Activated CD4-positive, alpha-beta memory T cell treated with anti-CD3 and anti-CD28 coated beads, Interleukin-2, amount 10 ng/mL, durations not matched to agents 7 days and 5 days (primary cell): ENCODE measurements around the gene RGS6. TPM values are rescaled to one million over a fixed set of nuclear protein-coding genes. Genes with fewer than 3 reads are reported as not detected.

Experiments
- CTCF ChIA-PET: fragments of 350-600 bp; sonication (Branson Sonifier 250); formaldehyde crosslinking; loops from one replicate; lab custom pipeline; 2021; ENCODE audit warnings: antibody characterized with exemption, inconsistent platforms; lab: Charles Lee
- POLR2A ChIA-PET: fragments of 350-600 bp; sonication (Branson Sonifier 250); formaldehyde crosslinking; loops from one replicate; lab custom pipeline; 2021; ENCODE audit warnings: antibody characterized with exemption; lab: Charles Lee
- DNase-seq: peaks from one replicate; pipeline ENCODE4 v3.0.0-alpha.2; 2020
- H3K27ac Mint-ChIP-seq: one replicate; pipeline ENCODE4 v1.8.0; 2021; ENCODE audit warnings: mild to moderate bottlenecking, mixed read lengths
- H3K27me3 Mint-ChIP-seq: one replicate; pipeline ENCODE4 v1.8.0; 2021; ENCODE audit warnings: mixed read lengths
- H3K36me3 Mint-ChIP-seq: one replicate; pipeline ENCODE4 v1.8.0; 2021; ENCODE audit warnings: low read depth, mixed read lengths
- H3K4me1 Mint-ChIP-seq: one replicate; pipeline ENCODE4 v1.8.0; 2021; ENCODE audit warnings: mixed read lengths
- H3K4me3 Mint-ChIP-seq: one replicate; pipeline ENCODE4 v1.8.0; 2021; ENCODE audit warnings: mild to moderate bottlenecking, mixed read lengths
- H3K9me3 Mint-ChIP-seq: one replicate; pipeline ENCODE4 v1.8.0; 2021; ENCODE audit warnings: mixed read lengths
- total RNA-seq, 2 experiments: library from RNA; stranded (reverse); gene quantifications; one replicate each; pipeline ENCODE4 v1.2.3, GENCODE V29; 2021

RGS6 gene
- total RNA-seq, 2 experiments from 2014 or later, result 2.0 to 3.1 TPM

- Mint-ChIP-seq H3K4me3 (no peak overlapping the region), H3K4me1 (no peaks in the 10 kb centered on the region), H3K9me3 (peaks cover 2% of the 10 kb centered on the region), H3K27me3 (peaks cover 3% of the 10 kb centered on the region), H3K27ac (no peak overlapping the region), H3K36me3 (no peaks in the 10 kb centered on the region)
- no peak for DNase-seq
- POLR2A ChIA-PET, result no interaction called here
- CTCF ChIA-PET, result no interaction called here
Observed at GRCh38 chr14:72264716-72265115, 332.5 kb downstream of the RGS6 start.

GRCh38 chr14:72270147-72270727 is 338.0 kb downstream of the RGS6 start:
- H3K4me3 Mint-ChIP-seq, result no peak overlapping the region
- no peaks in the 10 kb centered on the region for H3K36me3 Mint-ChIP-seq
- H3K27ac Mint-ChIP-seq, result no peak overlapping the region
- ChIA-PET CTCF (no interaction called here), POLR2A (no interaction called here)
- H3K27me3 Mint-ChIP-seq, result peaks cover 10% of the 10 kb centered on the region
- no peak for DNase-seq
- no peaks in the 10 kb centered on the region for H3K4me1 Mint-ChIP-seq
- H3K9me3 Mint-ChIP-seq, result no peaks in the 10 kb centered on the region

GRCh38 chr14:72270749-72271148 is 338.5 kb downstream of the RGS6 start:
- Mint-ChIP-seq H3K4me1 (no peaks in the 10 kb centered on the region), H3K36me3 (no peaks in the 10 kb centered on the region), H3K27me3 (peaks cover 8% of the 10 kb centered on the region), H3K4me3 (no peak overlapping the region), H3K9me3 (no peaks in the 10 kb centered on the region), H3K27ac (no peak overlapping the region)
- no peak for DNase-seq
- POLR2A ChIA-PET, result no interaction called here
- CTCF ChIA-PET, result no interaction called here

GRCh38 chr14:72275242-72275641 is 343.0 kb downstream of the RGS6 start:
- no peaks in the 10 kb centered on the region for H3K36me3 Mint-ChIP-seq
- H3K27ac Mint-ChIP-seq, result no peak overlapping the region
- H3K4me3 Mint-ChIP-seq, result no peak overlapping the region
- POLR2A ChIA-PET, result no interaction called here
- no peaks in the 10 kb centered on the region for H3K4me1 Mint-ChIP-seq
- no peaks in the 10 kb centered on the region for H3K9me3 Mint-ChIP-seq
- peaks cover 8% of the 10 kb centered on the region for H3K27me3 Mint-ChIP-seq
- DNase-seq, result no peak
- CTCF ChIA-PET, result no interaction called here

- H3K36me3 Mint-ChIP-seq, result no peaks in the 10 kb centered on the region
- H3K27ac Mint-ChIP-seq, result no peak overlapping the region
- ChIA-PET POLR2A (no interaction called here), CTCF (no interaction called here)
- peaks cover 3% of the 10 kb centered on the region for H3K9me3 Mint-ChIP-seq
- no peak for DNase-seq
- H3K4me3 Mint-ChIP-seq, result no peak overlapping the region
- peaks cover 6% of the 10 kb centered on the region for H3K27me3 Mint-ChIP-seq
- H3K4me1 Mint-ChIP-seq, result no peaks in the 10 kb centered on the region
Observed at GRCh38 chr14:72278316-72278715, 346.1 kb downstream of the RGS6 start.

- Mint-ChIP-seq H3K9me3 (peaks cover 27% of the 10 kb centered on the region), H3K27ac (no peak overlapping the region), H3K4me1 (no peaks in the 10 kb centered on the region), H3K36me3 (peaks cover 3% of the 10 kb centered on the region), H3K27me3 (peaks cover 11% of the 10 kb centered on the region), H3K4me3 (no peak overlapping the region)
- ChIA-PET CTCF (no interaction called here), POLR2A (no interaction called here)
- no peak for DNase-seq
Observed at GRCh38 chr14:72284176-72284575, 351.9 kb downstream of the RGS6 start.

- DNase-seq, result no peak
- ChIA-PET POLR2A (no interaction called here), CTCF (interaction anchor here (1.2 kb wide), 1 partner anchor 10 kb away, joined by 3 read pairs; no protein-coding TSS in a partner anchor)
- H3K9me3 Mint-ChIP-seq, result peaks cover 11% of the 10 kb centered on the region
- H3K4me1 Mint-ChIP-seq, result no peaks in the 10 kb centered on the region
- H3K4me3 Mint-ChIP-seq, result no peak overlapping the region
- peaks cover 25% of the 10 kb centered on the region for H3K27me3 Mint-ChIP-seq
- H3K27ac Mint-ChIP-seq, result no peak overlapping the region
- H3K36me3 Mint-ChIP-seq, result no peaks in the 10 kb centered on the region
Observed at GRCh38 chr14:72290241-72290640, 358.0 kb downstream of the RGS6 start.

GRCh38 chr14:72291908-72292688 is 359.9 kb downstream of the RGS6 start:
- H3K4me1 Mint-ChIP-seq, result no peaks in the 10 kb centered on the region
- CTCF ChIA-PET, result interaction anchor here (1.2 kb wide), 1 partner anchor 129 kb away, joined by 3 read pairs; no protein-coding TSS in a partner anchor
- DNase-seq, result no peak
- H3K27me3 Mint-ChIP-seq, result peaks cover 26% of the 10 kb centered on the region
- no peaks in the 10 kb centered on the region for H3K36me3 Mint-ChIP-seq
- H3K4me3 Mint-ChIP-seq, result no peak overlapping the region
- peaks cover 1% of the 10 kb centered on the region for H3K9me3 Mint-ChIP-seq
- no peak overlapping the region for H3K27ac Mint-ChIP-seq
- POLR2A ChIA-PET, result no interaction called here

- H3K4me1 Mint-ChIP-seq, result no peaks in the 10 kb centered on the region
- POLR2A ChIA-PET, result no interaction called here
Observed at GRCh38 chr14:72292689-72293024, 360.4 kb downstream of the RGS6 start.

GRCh38 chr14:72301352-72301751 is 369.1 kb downstream of the RGS6 start:
- DNase-seq, result no peak
- Mint-ChIP-seq H3K4me1 (peaks cover 7% of the 10 kb centered on the region), H3K27ac (no peak overlapping the region), H3K36me3 (no peaks in the 10 kb centered on the region), H3K27me3 (peaks cover 40% of the 10 kb centered on the region), H3K4me3 (no peak overlapping the region), H3K9me3 (peaks cover 12% of the 10 kb centered on the region)
- CTCF ChIA-PET, result no interaction called here
- POLR2A ChIA-PET, result no interaction called here

More at GRCh38 chr14:72292689-72293024, 360.4 kb downstream of the RGS6 start:
- no peaks in the 10 kb centered on the region for H3K36me3 Mint-ChIP-seq
- no peaks in the 10 kb centered on the region for H3K9me3 Mint-ChIP-seq
- H3K27me3 Mint-ChIP-seq, result peaks cover 26% of the 10 kb centered on the region
- H3K4me3 Mint-ChIP-seq, result no peak overlapping the region
- no peak for DNase-seq
- no peak overlapping the region for H3K27ac Mint-ChIP-seq
- CTCF ChIA-PET, result interaction anchor here (1.2 kb wide), 1 partner anchor 128 kb away, joined by 3 read pairs; no protein-coding TSS in a partner anchor

GRCh38 chr14:72303930-72304329 is 371.7 kb downstream of the RGS6 start:
- Mint-ChIP-seq H3K4me3 (no peak overlapping the region), H3K4me1 (peaks cover 7% of the 10 kb centered on the region), H3K36me3 (no peaks in the 10 kb centered on the region), H3K27me3 (peaks cover 55% of the 10 kb centered on the region), H3K27ac (no peak overlapping the region), H3K9me3 (peaks cover 15% of the 10 kb centered on the region)
- ChIA-PET CTCF (no interaction called here), POLR2A (no interaction called here)
- DNase-seq, result no peak

- ChIA-PET CTCF (no interaction called here), POLR2A (no interaction called here)
- H3K4me1 Mint-ChIP-seq, result peaks cover 7% of the 10 kb centered on the region
- DNase-seq, result no peak
- H3K36me3 Mint-ChIP-seq, result no peaks in the 10 kb centered on the region
- H3K9me3 Mint-ChIP-seq, result peaks cover 15% of the 10 kb centered on the region
- H3K27me3 Mint-ChIP-seq, result peaks cover 58% of the 10 kb centered on the region
- no peak overlapping the region for H3K27ac Mint-ChIP-seq
- H3K4me3 Mint-ChIP-seq, result no peak overlapping the region
Observed at GRCh38 chr14:72305561-72305960, 373.3 kb downstream of the RGS6 start.

- Mint-ChIP-seq H3K4me3 (no peak overlapping the region), H3K4me1 (peaks cover 7% of the 10 kb centered on the region), H3K36me3 (no peaks in the 10 kb centered on the region), H3K27ac (no peak overlapping the region), H3K27me3 (peaks cover 49% of the 10 kb centered on the region), H3K9me3 (peaks cover 10% of the 10 kb centered on the region)
- DNase-seq, result no peak
- ChIA-PET CTCF (no interaction called here), POLR2A (no interaction called here)
Observed at GRCh38 chr14:72308967-72309485, 376.8 kb downstream of the RGS6 start.
